HG03280 (cell line): ENCODE measurements around the gene SH2D7.

Experiments used
- ATAC-seq: cut with Tn5 transposase; IDR thresholded peaks from one replicate; pipeline ENCODE4 v1.9.1; 2021; ENCODE audit warnings: mild to moderate bottlenecking, moderate library complexity; ENCODE audit not compliant: unreplicated experiment

SH2D7 gene

GRCh38 chr15:78102211-78102610, 9.8 kb downstream of the SH2D7 start:
- ATAC-seq, result no peak

DNA sequence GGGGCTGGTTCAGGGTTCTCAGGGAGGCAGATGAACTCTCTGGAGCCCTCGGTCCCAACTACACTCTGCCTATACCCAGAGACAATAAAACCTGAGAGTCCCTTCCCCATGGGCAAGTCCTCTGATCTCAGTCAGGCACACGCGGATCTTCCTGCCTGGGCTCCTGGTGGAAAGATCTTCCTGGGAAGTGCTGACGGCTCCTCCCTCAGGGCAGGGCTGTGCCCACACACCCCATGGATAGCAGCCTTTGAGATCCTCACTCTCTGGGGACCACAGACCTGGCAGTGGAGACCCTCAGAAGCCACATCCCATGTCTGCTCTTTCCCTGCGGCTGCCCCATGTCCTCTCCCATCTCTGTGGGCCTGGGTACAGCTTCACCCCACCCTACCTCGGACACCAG, 10.4 kb downstream of the SH2D7 start:
- ATAC-seq, result no peak

GRCh38 chr15:78103406-78104118, 11.2 kb downstream of the SH2D7 start:
- ATAC-seq, result peak; percentile 86

DNA sequence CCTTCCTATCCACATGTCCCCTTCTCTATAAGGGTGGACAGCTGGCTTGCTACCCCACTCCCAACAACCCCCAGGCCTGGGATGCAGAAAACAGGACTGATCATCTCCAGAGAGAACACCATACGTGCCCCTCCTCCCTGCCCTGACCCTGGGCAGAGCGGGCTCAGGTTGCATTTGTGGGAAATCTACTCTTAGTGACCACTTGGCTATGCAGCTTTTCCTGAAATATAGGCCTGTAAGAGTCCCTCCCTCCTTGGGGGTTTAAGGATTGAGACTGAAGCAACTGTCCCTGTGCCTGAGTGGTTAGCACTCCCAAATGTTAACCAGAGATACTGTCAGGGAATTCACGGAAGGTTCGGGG, 11.7 kb downstream of the SH2D7 start:
- ATAC-seq, result no peak

DNA sequence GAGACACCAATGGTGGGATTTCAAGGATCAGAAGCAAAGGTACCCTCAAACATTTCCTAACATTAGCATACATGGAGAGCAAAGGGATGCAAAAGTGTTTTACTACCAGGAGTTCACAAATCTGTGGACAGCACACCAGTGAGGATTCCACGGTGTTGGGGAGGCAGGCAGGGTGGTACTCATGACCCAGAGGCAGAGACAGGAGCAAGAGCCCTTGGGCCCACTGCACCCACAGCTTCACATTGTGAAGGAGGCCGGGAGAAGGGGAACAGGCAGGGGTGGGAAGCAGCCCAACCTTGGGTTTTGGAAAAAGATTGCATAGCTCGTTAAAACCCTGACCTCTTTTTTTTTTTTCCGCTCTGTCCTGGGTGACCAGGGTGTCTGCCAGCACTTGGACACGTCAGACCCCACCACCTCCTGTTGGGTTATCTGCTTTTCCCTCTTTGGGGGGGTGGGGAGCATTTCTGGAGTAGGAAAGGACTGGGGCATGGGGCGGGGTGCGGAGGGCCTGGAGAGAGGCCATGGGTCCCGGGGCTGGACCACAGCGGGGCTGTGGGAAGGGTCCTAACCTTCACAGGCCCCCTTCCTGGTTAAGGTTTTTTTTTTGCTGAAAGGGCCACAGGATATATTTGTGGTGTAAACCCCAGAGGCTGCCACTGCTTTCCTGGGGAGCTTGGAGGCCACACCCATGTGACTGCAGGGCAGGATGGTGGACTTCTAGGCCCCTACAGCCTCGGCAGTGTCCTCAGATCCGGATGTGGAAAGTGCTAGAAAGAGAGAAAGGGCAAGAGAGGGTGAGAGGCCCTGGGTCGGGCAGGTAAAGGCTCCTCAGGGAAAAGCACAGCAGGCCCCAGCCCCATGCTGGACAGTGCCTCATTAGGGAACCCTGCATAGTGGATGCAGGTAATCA, 12.5 kb downstream of the SH2D7 start:
- no peak for ATAC-seq

DNA sequence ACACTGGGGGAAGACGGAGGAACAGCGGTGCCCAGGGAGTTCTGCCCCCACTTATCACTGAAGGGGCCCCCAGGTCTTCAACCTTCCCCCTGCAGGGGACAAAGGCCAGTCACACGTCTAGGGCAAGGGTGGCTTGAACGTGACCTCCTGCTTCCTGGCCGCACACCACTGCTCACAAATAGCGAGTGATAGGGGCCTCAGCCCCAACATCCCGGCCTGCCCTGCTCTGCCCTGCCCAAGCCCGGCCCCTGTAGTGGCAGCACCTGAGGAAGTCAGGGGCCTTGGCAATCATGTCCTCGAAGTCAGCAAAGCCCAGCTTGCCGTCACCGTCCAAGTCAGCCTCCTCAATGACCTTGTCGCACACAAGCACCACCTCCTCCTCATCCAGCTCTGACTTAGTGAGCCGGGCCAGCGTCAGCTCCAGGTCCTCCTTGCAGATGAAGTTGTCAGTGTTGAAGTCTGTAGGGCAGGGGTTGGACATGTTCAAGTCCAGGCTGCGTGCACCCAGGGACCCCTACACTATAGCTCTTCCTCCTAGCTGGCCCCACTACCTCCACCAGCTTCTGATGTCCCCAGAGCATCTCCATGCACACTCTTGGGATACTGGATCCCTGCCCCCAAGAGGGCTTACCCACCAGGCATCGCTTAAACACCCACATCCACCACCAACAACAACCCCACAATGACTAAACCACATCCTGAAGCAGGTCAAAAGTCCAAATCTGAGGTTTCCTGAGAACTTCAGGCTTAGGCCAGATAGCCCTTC, 13.3 kb downstream of the SH2D7 start:
- no peak for ATAC-seq

GRCh38 chr15:78107471-78107870, 15.1 kb downstream of the SH2D7 start:
- no peak for ATAC-seq

DNA sequence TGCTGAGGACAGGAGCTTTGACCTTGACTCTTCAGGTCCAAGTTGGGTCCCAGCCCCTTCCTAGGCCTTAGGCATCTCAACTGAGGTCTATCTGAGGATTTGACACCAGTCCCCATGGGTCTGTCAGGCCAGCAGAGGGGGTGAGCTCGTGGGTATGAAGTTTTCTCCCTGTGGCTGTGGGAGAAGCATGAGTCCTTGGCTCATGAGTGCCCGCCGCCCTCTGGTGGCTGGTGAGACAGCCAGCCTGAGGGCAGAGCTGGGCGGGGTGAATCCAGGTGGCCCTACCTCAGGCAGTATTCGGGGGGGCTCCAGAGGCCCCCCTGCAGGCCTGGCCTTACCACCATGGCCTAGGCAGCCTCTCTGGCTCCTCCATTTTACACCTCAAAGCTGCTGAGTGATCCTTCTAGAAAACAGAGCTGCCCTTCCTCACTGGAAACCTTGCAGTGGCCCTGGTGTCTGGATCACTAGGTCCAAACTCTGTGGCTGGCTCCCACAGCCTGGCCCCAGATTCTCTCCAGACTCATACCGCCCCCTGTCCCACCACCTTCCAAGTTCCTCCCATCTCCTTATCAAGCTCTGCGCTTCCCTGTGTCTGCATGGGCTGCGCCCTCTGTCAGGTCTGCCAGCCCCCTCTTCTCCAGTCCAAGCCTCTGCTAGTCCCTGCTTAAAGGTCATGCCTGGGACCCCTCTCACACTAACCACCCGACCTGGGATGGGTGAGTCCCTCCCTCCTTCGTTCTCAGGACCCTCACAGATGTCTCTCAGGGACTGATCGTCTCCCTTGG, 16.1 kb downstream of the SH2D7 start:
- peak; percentile 58 for ATAC-seq

GRCh38 chr15:78109156-78109555, 16.8 kb downstream of the SH2D7 start:
- ATAC-seq, result no peak

GRCh38 chr15:78110096-78110495, 17.7 kb downstream of the SH2D7 start:
- no peak for ATAC-seq

- no peak for ATAC-seq
These were observed 18.6 kb downstream of the SH2D7 start for GRCh38 chr15:78110916-78111475.

GRCh38 chr15:78111788-78112187, 19.4 kb downstream of the SH2D7 start:
- no peak for ATAC-seq

- ATAC-seq, result no peak
These were observed 20.2 kb downstream of the SH2D7 start for GRCh38 chr15:78112551-78112950.

DNA sequence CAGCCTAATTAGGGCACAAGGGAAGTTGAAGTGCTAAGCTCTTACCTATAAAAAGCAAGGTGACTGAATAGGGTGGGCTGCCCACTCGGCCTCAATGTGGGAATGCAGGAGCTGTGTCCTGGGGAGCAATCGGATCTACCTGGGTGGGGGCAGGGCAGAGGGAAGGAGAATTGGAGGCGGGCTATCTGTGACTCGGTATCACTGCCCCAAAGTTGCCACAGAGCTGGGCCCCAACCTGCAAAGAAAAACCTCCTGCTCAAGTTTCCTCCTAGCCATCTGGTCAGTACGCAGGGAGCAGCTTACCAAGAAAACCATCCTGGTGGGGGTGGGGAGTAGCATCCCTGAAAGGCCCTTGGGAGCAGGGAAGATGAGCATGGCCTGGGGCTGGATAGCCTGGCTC, 28.2 kb downstream of the SH2D7 start:
- ATAC-seq, result no peak

DNA sequence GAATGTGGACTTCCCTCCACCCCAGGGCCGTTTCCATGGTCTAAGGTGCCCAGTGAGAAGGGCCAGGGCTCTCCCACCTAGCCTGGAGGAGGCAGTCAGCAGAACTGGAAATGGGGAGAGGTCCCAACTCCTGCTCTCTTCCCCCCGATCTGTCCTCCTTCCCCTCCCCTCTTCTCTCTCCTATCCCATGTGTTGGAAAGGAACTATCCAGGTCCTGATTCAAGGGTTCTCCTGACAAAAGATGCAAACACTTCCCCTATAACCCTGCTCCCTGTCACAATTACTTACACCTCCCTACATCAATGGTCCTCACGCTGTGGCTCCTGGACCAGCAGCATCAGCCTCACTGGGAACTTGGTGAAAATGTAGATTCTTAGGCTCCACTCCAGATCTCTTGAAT, 32.9 kb downstream of the SH2D7 start:
- no peak for ATAC-seq

- no peak for ATAC-seq
These were observed 35.5 kb downstream of the SH2D7 start for GRCh38 chr15:78127882-78128281.

DNA sequence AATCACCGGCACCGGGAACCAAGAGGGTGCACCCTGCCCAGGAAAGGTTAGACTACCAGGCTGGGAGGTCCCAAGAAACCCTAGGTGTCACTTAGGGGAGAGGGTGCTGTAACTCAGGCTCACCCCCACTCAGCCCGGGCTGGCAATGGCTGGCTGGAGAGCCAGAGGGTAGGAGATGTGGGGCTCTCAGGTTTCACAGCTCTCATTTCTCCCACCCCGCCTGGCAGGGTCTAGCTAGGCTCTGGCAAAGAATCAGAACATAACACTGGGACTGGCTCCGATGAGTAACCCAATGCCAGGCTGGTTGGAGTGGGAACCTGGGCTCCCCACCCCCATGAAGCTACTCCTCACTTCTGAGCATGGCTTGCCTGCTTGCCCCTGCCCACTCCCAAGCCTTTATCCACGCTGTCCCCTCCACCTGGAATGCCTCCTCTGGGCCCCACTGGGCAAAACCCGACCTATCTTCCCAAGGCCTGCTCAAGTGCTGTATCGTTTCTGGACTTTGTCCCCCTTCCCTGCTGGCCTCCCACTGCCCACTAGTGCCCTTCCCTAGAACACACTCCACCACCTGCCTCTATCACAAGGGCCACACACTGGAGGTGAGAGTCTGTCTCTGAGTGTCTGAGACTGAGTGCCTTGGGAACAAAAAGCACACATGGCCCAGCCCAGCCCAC, 36.9 kb downstream of the SH2D7 start:
- ATAC-seq, result no peak

- ATAC-seq, result no peak
These were observed 37.5 kb downstream of the SH2D7 start for GRCh38 chr15:78129751-78130287.

DNA sequence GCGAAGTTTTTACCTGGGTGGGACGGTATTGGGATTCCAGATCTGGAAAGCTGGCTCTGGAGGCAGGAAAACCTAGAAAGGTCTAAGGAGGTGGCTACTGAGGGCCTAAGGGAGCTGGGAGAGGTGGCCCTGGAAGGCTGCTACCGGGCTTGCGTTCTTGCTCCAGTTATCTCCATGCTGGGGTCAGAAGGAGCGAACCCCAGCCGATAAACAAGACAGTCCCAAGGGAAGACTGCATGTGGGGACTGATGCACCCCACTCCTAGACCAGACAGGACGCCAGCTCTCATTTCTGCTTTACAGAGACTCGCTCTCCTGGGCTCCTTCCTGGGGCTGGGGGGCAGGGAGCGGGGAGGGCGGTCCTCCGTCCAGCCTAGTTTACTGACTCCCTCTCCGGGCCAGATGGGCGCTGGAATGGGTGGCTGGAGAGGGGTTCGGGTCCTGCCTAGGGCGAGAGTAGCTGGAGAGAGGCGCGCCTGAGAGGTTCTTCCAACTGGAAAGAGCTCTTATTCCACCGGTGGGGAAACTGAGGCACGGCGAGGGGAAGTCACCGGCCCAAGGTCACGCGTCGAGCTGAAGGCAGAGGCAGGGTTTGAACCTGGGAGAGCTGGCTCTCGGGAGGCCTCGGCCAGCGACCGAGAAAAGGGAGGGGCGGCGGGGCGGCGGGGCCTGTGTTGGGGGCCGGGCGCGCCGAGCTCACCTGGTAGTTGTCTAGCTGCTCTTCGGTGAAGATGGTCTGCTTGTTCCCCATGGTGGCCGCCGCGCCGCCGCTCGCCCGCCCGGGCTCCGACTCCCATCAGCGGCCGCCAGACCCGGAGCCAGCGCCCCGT, 38.3 kb downstream of the SH2D7 start:
- ATAC-seq, result peak; percentile 42
